Kidney glomerular epithelial cell (primary cell): ENCODE measurements around the gene ZNF579.
A peak's percentile ranks its signal among the peaks of the same experiment; 100 is the strongest.

Source experiments
- DNase-seq: peaks from one replicate; lab custom pipeline; 2025; lab: John Stamatoyannopoulos, UW

Gene ZNF579

GRCh38 chr19:55580628-55581144 is at the start of gene ZNF579:
Gene ZNF579, minus strand, starts transcription at chr19:55580848. Its CDS starts 1,209 bp downstream, at chr19:55579639.
- peak; percentile 70 for DNase-seq

- DNase-seq, result no peak
Observed at GRCh38 chr19:55626350-55626749, 45.7 kb upstream of the ZNF579 start.

GRCh38 chr19:55625004-55625326 is 44.3 kb upstream of the ZNF579 start:
- no peak for DNase-seq

GRCh38 chr19:55624109-55625003 is 43.7 kb upstream of the ZNF579 start, which contains the start of gene ZNF784:
Gene ZNF784, minus strand, starts transcription at chr19:55624566. Its CDS starts 5 bp downstream, at chr19:55624561.
- DNase-seq, result peak; percentile 75

- DNase-seq, result no peak
Observed at GRCh38 chr19:55623561-55623960, 42.9 kb upstream of the ZNF579 start.

GRCh38 chr19:55623130-55623529 is 42.5 kb upstream of the ZNF579 start:
- DNase-seq, result no peak

- no peak for DNase-seq
Observed at GRCh38 chr19:55622242-55622969, 41.8 kb upstream of the ZNF579 start.

GRCh38 chr19:55621673-55622231 is 41.1 kb upstream of the ZNF579 start:
- DNase-seq, result no peak

- no peak for DNase-seq
Observed at GRCh38 chr19:55621205-55621672, 40.6 kb upstream of the ZNF579 start.

- no peak for DNase-seq
Observed at GRCh38 chr19:55620410-55621204, 40.0 kb upstream of the ZNF579 start.

GRCh38 chr19:55619286-55619685 is 38.6 kb upstream of the ZNF579 start:
- DNase-seq, result no peak

- no peak for DNase-seq
Observed at GRCh38 chr19:55618426-55618825, 37.8 kb upstream of the ZNF579 start.

GRCh38 chr19:55617426-55617825 is 36.8 kb upstream of the ZNF579 start:
- DNase-seq, result no peak

- no peak for DNase-seq
Observed at GRCh38 chr19:55616395-55616875, 35.8 kb upstream of the ZNF579 start.

- no peak for DNase-seq
Observed at GRCh38 chr19:55615543-55616394, 35.1 kb upstream of the ZNF579 start.

- DNase-seq, result no peak
Observed at GRCh38 chr19:55614711-55615542, 34.3 kb upstream of the ZNF579 start.

- no peak for DNase-seq
Observed at GRCh38 chr19:55613930-55614710, 33.5 kb upstream of the ZNF579 start.

- DNase-seq, result no peak
Observed at GRCh38 chr19:55613396-55613795, 32.7 kb upstream of the ZNF579 start.
